Lower leg skin (tissue), 3 donors: Measurements from ENCODE around the gene MYO1E.

ENCODE experiments used
- CTCF ChIP-seq, 3 donors: fragments of 450-650 bp; IDR thresholded peaks; one replicate each; pipeline ENCODE4 v1.5.1; 2016; ENCODE audit warnings: antibody characterized with exemption in 3 of 3, mild to moderate bottlenecking in 3 of 3, moderate library complexity in 2 of 3
- POLR2A ChIP-seq, 2 donors: fragments of 450-650 bp; IDR thresholded peaks; one replicate each; pipeline ENCODE4 v1.6.1; 2016 to 2017; ENCODE audit warnings: antibody characterized with exemption in 2 of 2, mild to moderate bottlenecking in 1 of 2, moderate library complexity in 1 of 2

- TF ChIP-seq CTCF (IDR thresholded peaks at IDR 0.05) (no peak), POLR2A (IDR thresholded peaks at IDR 0.05) (no peak)
Observed at GRCh38 chr15:59420108-59420507, 47.4 kb upstream of the MYO1E start.
